K562 (cell line): ENCODE measurements around the gene HCRTR1. TPM values are rescaled to one million over a fixed set of nuclear protein-coding genes. Genes with fewer than 3 reads are reported as not detected.

Experiments used
- ATAC-seq: fragments of 200-7000 bp; cut with Tn5 transposase; 3 replicates; pipeline ENCODE4 v1.9.1; 2020; ENCODE audit warnings: moderate library complexity
- BruUV-seq: library from RNA; stranded (reverse); fragments of 400-500 nt; replicated peaks from 2 replicates; lab custom pipeline; 2021; lab: Mats Ljungman, UMichigan
- CTCF ChIA-PET: fragments of 300-600 bp; formaldehyde crosslinking; extraction: SDS; loops from one replicate; lab custom pipeline; 2021; ENCODE audit warnings: low intra/inter-chr PET ratio; lab: Yijun Ruan, JAX
- POLR2A ChIA-PET: fragments of 300-600, 350-650 bp; sonication (Branson Sonifier 250); formaldehyde crosslinking; extraction: SDS; loops from one replicate; lab custom pipeline; 2021; ENCODE audit warnings: antibody characterized with exemption, inconsistent platforms; lab: Yijun Ruan, JAX
- DNase-seq, 4 experiments: peaks; one replicate each; pipeline versions ENCODE4 v3.0.0 to v3.0.0-alpha.2; 2011 to 2018; ENCODE audit warnings: low spot score in 3 of 4, mixed read lengths in 3 of 4; ENCODE audit errors: extremely low read depth in 1 of 4
- FAIRE-seq: peaks from 2 replicates; lab custom pipeline; 2011; peaks lifted over from hg19 to GRCh38; lab: Jason Lieb, UNC
- H2AFZ ChIP-seq: 2 replicates; pipeline ENCODE4 v1.6.0; 2011; ENCODE audit warnings: low read depth, low read length, control low read depth, inconsistent platforms
- H3K27ac ChIP-seq: fragments of 200-600 bp; 3 replicates; pipeline ENCODE4 v1.8.0; 2011; ENCODE audit warnings: low read depth, mild to moderate bottlenecking, control low read depth, inconsistent platforms, low read length, moderate library complexity, mixed read lengths; ENCODE audit errors: extremely low read depth
- H3K27me3 ChIP-seq, 2 experiments: fragments of 300-600 bp in 1 of 2; 2 replicates in 1 of 2; 3 replicates in 1 of 2; pipeline versions ENCODE4 v1.6.0 to v1.8.0; 2011; ENCODE audit warnings: inconsistent platforms in 2 of 2, low read length in 2 of 2, mild to moderate bottlenecking in 1 of 2, mixed read lengths in 1 of 2, moderate library complexity in 1 of 2; ENCODE audit not compliant: control insufficient read depth in 2 of 2, insufficient read depth in 2 of 2
- H3K36me3 ChIP-seq: fragments of 300-600 bp; 3 replicates; pipeline ENCODE4 v1.8.0; 2011; ENCODE audit warnings: mild to moderate bottlenecking, low read length, inconsistent platforms; ENCODE audit not compliant: control insufficient read depth, insufficient read depth
- H3K4me1 ChIP-seq, 2 experiments: fragments of 200-600 bp in 1 of 2; replicated peaks in 1 of 2; 2 replicates in 1 of 2; 3 replicates in 1 of 2; pipeline versions ENCODE4 v1.5.1 to v1.8.0; 2011; ENCODE audit warnings: inconsistent platforms in 2 of 2, low read length in 2 of 2, mild to moderate bottlenecking in 1 of 2, mixed read lengths in 1 of 2, moderate library complexity in 1 of 2; ENCODE audit not compliant: control insufficient read depth in 2 of 2, insufficient read depth in 2 of 2
- H3K4me2 ChIP-seq: 2 replicates; pipeline ENCODE4 v1.6.1; 2011; ENCODE audit warnings: low read length, control low read depth, inconsistent platforms, mixed read lengths; ENCODE audit not compliant: insufficient read depth
- H3K4me3 ChIP-seq: fragments of 200-600 bp; sonication (generic), shearing (Covaris generic); 2 replicates; pipeline ENCODE4 v1.5.1; 2016; ENCODE audit warnings: control low read depth, inconsistent platforms
- H3K79me2 ChIP-seq: fragments of 200-600 bp; 3 replicates; pipeline ENCODE4 v1.8.0; 2011; ENCODE audit warnings: low read length, inconsistent platforms; ENCODE audit not compliant: control insufficient read depth, insufficient read depth
- H3K9ac ChIP-seq, 2 experiments: 2 replicates each; pipeline versions ENCODE4 v1.6.0 to v1.6.1; 2011; ENCODE audit warnings: low read depth in 2 of 2, low read length in 2 of 2, control low read depth in 1 of 2, inconsistent platforms in 1 of 2, mild to moderate bottlenecking in 1 of 2, mixed read lengths in 1 of 2; ENCODE audit not compliant: insufficient read depth in 1 of 2
- H3K9me1 ChIP-seq: one replicate; pipeline ENCODE4 v1.6.0; 2011; ENCODE audit warnings: inconsistent platforms, mild to moderate bottlenecking, low read length, moderate library complexity; ENCODE audit not compliant: control insufficient read depth, insufficient read depth
- H3K9me3 ChIP-seq: replicated peaks from 2 replicates; pipeline ENCODE4 v1.5.1; 2011; ENCODE audit warnings: low read depth, low read length, inconsistent platforms; ENCODE audit not compliant: control insufficient read depth, insufficient read depth
- H4K20me1 ChIP-seq: replicated peaks from 2 replicates; pipeline ENCODE4 v1.6.1; 2011; ENCODE audit warnings: low read length, inconsistent platforms, mixed read lengths; ENCODE audit not compliant: control insufficient read depth, insufficient read depth
- EGR1 ChIP-seq: fragments of 450-650 bp; conservative IDR thresholded peaks from 2 replicates; pipeline ENCODE4 v1.6.1; 2017; ENCODE audit warnings: mild to moderate bottlenecking
- KHSRP ChIP-seq: fragments of 450-650 bp; IDR thresholded peaks from 2 replicates; pipeline ENCODE4 v1.6.1; 2017
- NRF1 ChIP-seq, 2 experiments: fragments of 450-650 bp; IDR thresholded peaks in 1 of 2; conservative IDR thresholded peaks in 1 of 2; 2 replicates each; pipeline ENCODE4 v1.6.1; 2014; ENCODE audit warnings: mild to moderate bottlenecking in 2 of 2
- POLR2G ChIP-seq: fragments of 200-400 bp; formaldehyde crosslinking; IDR thresholded peaks from 2 replicates; pipeline ENCODE4 v1.6.1; 2017; ENCODE audit warnings: low read depth, mild to moderate bottlenecking, antibody characterized with exemption, low read length, moderate library complexity
- SMAD1 ChIP-seq: fragments of 150-350 bp; IDR thresholded peaks from 2 replicates; pipeline ENCODE4 v1.6.1; 2014; ENCODE audit warnings: low read length, low read depth; ENCODE audit not compliant: partially characterized antibody
- SPI1 ChIP-seq: IDR thresholded peaks from 2 replicates; pipeline ENCODE4 v1.6.1; 2011; ENCODE audit warnings: low read depth, low read length, control low read depth, borderline replicate concordance
- TEAD4 ChIP-seq, 2 experiments: sonication (generic) in 1 of 2; formaldehyde crosslinking in 1 of 2; IDR thresholded peaks; 2 replicates each; pipeline versions ENCODE4 v1.6.1 to v1.8.0; 2012 to 2022; ENCODE audit warnings: borderline replicate concordance in 1 of 2, inconsistent platforms in 1 of 2, low read length in 1 of 2, mild to moderate bottlenecking in 1 of 2, missing genetic modification reagents in 1 of 2
- ZKSCAN1 ChIP-seq: fragments of 150-350 bp; IDR thresholded peaks from 2 replicates; pipeline ENCODE4 v1.6.1; 2016; ENCODE audit warnings: low read depth, low read length
- ZNF785 ChIP-seq: fragments of 250-450 bp; sonication (Bioruptor Pico); IDR thresholded peaks from 2 replicates; pipeline ENCODE4 v1.4.0; 2020; ENCODE audit warnings: mild to moderate bottlenecking
- WGBS: fragments of 100-300 bp; shearing (Covaris generic); methylation state at CpG from one replicate; pipeline ENCODE4 v1.1.6; 2016; ENCODE audit warnings: low coverage, mixed read lengths; ENCODE audit not compliant: insufficient coverage; ENCODE audit errors: missing lambda C conversion rate; 5-methylcytosine and 5-hydroxymethylcytosine counted together
- in situ Hi-C: fragments of 300-500 bp; cut with MboI; formaldehyde crosslinking; loops from 4 replicates; pipeline ENCODE4 v1.15.0; 2018; ENCODE audit warnings: inconsistent platforms, mixed read lengths
- intact Hi-C: fragments of 100-400 bp; cut with micrococcal nuclease; formaldehyde crosslinking; loops from 2 replicates; pipeline ENCODE4 v1.14.2; 2022
- polyA plus RNA-seq, 8 experiments: library from polyadenylated mRNA; depleted of rRNA in 4 of 8; stranded (reverse) in 5 of 8; unstranded in 3 of 8; fragments of >200 nt; fragmentation: Nextera tagmentation in 2 of 8; fragmentation: Illumina TruSeq in 1 of 8; extraction: Ambion mirVana in 2 of 8; extraction: Trizol in 1 of 8; gene quantifications; 2 replicates each; pipeline versions ENCODE4 v1.2.1 to v1.2.3, GENCODE V29; 2011 to 2014; ENCODE audit warnings: inconsistent platforms in 1 of 8, missing spikeins in 1 of 8
- total RNA-seq, 7 experiments: library from RNA; depleted of rRNA in 6 of 7; stranded (reverse); fragments of >200 nt in 6 of 7; fragmentation: Illumina TruSeq in 2 of 7; extraction: Trizol in 2 of 7; gene quantifications; 2 replicates each; pipeline versions ENCODE4 v1.2.1 to v1.2.3, GENCODE V29; 2011 to 2021; ENCODE audit warnings: low replicate concordance in 1 of 7
- TF ChIP-seq, protein P1 (sequence below), 2 experiments: fragments of 450-650 bp in 1 of 2; sonication (generic) in 1 of 2; formaldehyde crosslinking in 1 of 2; IDR thresholded peaks in 1 of 2; conservative IDR thresholded peaks in 1 of 2; 2 replicates each; pipeline versions ENCODE4 v1.6.1 to v1.8.1; 2016 to 2023; ENCODE audit warnings: mild to moderate bottlenecking in 2 of 2, moderate library complexity in 2 of 2, inconsistent platforms in 1 of 2, missing genetic modification reagents in 1 of 2

HCRTR1 gene
- total and polyA plus RNA-seq, 9 of the 15 experiments (the other 6 are each of a cell fraction or from before 2014, with no cell fraction given), result not detected

DNA sequence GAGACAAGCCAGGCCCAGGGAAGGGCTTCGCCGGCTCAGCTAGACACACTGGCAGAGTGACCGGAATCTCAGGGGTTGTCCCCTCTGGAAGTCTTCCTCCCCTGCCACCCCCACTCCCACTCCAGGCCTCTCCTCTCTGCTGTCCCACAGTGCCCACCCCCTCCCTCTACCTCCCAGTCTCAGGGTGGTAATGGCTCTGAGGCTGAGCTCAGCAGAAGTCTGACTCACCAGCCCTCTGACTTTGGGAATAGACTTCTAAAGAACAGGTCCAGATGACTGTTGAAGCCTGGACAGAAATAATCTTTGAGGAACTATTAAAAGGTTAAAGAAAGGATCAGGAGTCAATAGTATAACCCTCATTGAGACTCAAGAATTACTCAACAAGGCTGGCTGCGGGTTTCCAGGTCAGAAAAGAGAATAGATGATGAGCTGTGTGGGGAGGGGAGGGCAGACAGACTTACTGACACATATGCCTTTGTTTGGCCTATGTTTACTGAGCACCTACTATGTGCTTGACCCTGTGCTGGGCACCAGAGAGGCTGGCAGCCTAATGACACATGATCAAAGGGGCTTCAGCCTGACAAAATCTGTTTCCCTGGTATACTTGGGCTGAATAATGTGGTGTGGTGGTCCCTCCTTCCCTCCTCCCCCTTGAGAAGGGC, 8.2 kb downstream of the HCRTR1 start (continued):
- TF ChIP-seq, protein P1, sequence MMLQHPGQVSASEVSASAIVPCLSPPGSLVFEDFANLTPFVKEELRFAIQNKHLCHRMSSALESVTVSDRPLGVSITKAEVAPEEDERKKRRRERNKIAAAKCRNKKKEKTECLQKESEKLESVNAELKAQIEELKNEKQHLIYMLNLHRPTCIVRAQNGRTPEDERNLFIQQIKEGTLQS (IDR thresholded peaks at IDR 0.05), result 0 out of 2 replicates have a peak, but pooled peaks have one; percentile 7
- TF ChIP-seq, protein P1 (CRISPR knock-in tag; conservative IDR thresholded peaks at IDR 0.05), result no peak
- TF ChIP-seq ZKSCAN1 (peak; percentile 83), NRF1 (conservative IDR thresholded peaks at IDR 0.05 in 1 of 2, IDR thresholded peaks at IDR 0.05 in 1 of 2) (no peak), ZNF785 (CRISPR knock-in tag) (no peak), SMAD1 (no peak)

DNA sequence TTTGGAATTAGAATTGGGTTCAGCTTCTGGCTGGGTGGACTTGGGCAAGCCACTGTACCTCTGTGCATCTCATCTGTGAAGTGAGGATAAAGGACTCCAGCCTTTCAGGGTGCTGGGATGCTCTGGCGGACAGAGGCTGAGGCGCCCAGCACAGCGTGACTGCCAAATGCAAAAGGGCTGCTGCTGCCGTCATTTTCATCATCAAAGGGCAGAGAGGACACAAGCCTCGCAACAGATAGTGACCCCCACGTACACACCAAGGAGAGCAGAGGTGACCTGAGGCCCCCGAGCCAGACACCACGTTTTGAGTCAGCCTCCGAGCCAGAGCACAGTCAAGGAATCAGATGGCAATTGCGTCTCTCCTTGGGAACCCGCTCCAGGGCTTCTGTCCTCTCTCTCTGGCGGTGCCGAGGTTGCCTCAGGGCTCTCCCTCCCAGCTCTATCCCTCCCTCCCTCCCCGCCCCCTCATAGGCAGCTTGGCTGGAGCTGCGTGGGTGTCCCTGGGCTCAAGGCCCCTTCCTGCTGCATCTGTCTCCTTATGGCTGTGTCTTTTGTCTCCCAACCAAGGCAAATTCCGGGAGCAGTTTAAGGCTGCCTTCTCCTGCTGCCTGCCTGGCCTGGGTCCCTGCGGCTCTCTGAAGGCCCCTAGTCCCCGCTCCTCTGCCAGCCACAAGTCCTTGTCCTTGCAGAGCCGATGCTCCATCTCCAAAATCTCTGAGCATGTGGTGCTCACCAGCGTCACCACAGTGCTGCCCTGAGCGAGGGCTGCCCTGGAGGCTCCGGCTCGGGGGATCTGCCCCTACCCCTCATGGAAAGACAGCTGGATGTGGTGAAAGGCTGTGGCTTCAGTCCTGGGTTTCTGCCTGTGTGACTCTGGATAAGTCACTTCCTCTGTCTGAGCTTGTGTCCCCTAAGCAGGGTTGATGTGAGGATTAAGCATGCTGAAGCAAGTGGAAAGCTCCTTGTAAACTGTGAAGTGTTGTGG, 9.0 kb downstream of the HCRTR1 start:
- peaks cover 6% of the 10 kb centered on the region; the same call in 1 of the 2 replicates for H4K20me1 ChIP-seq
- peak overlapping the region in 1 of 2 experiments; percentile 11; a peak in 1 of 4 replicates for H3K9ac ChIP-seq
- no peak overlapping the region for H2AFZ ChIP-seq
- H3K4me3 ChIP-seq, result no peak overlapping the region
- no peaks in the 10 kb centered on the region for H3K9me1 ChIP-seq
- no peaks in the 10 kb centered on the region for H3K27me3 ChIP-seq
- H3K27ac ChIP-seq, result no peak overlapping the region
- peaks cover 0 to 15% of the 10 kb centered on the region in 2 experiments; a peak in 3 of 5 replicates for H3K4me1 ChIP-seq
- no peaks in the 10 kb centered on the region for H3K79me2 ChIP-seq
- CTCF ChIA-PET, result no interaction called here
- H3K4me2 ChIP-seq, result no peak overlapping the region
- H3K9me3 ChIP-seq, result no peaks in the 10 kb centered on the region
- peak; percentile 37 for ATAC-seq
- POLR2A ChIA-PET, result interaction anchor here (0.6 to 6.4 kb wide), 3 partner anchors 12 to 51 kb away, joined by 3 to 47 read pairs (median 4); partner anchors contain the start of gene PEF1
- intact Hi-C loops, result no loop called here
- peak; percentile 23 for FAIRE-seq
- DNase-seq, result peak in 3 of 4 experiments; percentile 32 to 46 (median 46)
- BruUV-seq, result no TSS peak
- H3K36me3 ChIP-seq, result peaks cover 34% of the 10 kb centered on the region; the same call in 2 of the 3 replicates
- WGBS, result 53% methylated on average over 20 of the region's 23 CpGs
- in situ Hi-C loops, result no loop called here
- TF ChIP-seq, protein P1 (IDR thresholded peaks at IDR 0.05), result no peak
- TF ChIP-seq, protein P1 (CRISPR knock-in tag; conservative IDR thresholded peaks at IDR 0.05), result no peak
- TF ChIP-seq SPI1, result 0 out of 2 replicates have a peak, but pooled peaks have one; percentile 7
- peak; percentile 80 for TF ChIP-seq EGR1
- peak; percentile 9; the same call in 1 of the 2 replicates for TF ChIP-seq TEAD4 (IDR thresholded peaks at IDR 0.05; ENCODE audit: low read length)
- no peak for TF ChIP-seq TEAD4 (CRISPR knock-in tag; IDR thresholded peaks at IDR 0.05; ENCODE audit: borderline replicate concordance)
- no peak for TF ChIP-seq KHSRP
- TF ChIP-seq POLR2G, result peak; percentile 16; the same call in 1 of the 2 replicates
